GM21576 (cell line): Measurements from ENCODE around the gene ALPG.
"Not testable (repeated sequence)": the region's sequence is repeated elsewhere in the genome, so short reads cannot be mapped to it uniquely, and the experiment has no call there.

ENCODE experiments used
- ATAC-seq: cut with Tn5 transposase; IDR thresholded peaks from one replicate; pipeline ENCODE4 v1.9.1; 2021; ENCODE audit warnings: mild to moderate bottlenecking, moderate library complexity; ENCODE audit not compliant: unreplicated experiment

ALPG gene

DNA sequence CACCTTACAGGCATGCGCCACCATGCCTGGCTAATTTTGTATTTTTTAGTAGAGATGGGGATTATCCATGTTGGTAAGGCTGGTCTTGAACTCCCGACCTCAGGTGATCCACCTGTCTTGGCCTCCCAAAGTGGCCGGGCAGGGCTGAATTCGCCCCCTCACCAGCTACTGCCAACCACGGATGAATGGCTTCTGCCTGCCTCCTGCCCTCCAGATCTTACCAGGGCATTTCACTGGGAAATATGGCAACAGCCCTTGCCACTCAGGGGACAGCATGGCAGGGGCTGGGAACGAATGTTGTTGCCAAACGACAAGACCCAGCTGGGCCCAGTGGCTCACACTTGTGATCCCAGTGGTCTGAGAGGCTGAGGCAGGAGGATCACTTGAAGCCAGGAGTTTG lies 29.9 kb upstream of the ALPG start:
- no peak for ATAC-seq

DNA sequence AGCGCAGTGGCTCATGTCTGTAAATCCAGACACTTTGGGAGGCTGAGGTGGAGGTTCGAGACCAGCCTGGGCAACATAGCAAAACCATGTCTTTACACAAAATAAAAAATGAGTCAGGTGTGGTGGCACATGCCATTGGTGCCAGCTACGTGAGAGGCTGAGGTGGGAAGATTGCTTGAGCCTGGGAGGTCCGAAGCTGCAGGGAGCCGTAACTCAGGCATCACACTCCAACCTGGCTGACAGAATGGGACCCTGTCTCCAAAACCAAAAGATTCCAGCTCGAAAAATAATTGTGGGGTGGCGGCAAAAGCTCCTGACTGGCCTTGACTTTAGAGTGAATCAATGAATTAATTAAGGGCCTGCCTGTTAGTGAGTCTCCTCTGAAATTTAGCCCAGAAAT lies 29.3 kb upstream of the ALPG start:
- ATAC-seq, result no peak

DNA sequence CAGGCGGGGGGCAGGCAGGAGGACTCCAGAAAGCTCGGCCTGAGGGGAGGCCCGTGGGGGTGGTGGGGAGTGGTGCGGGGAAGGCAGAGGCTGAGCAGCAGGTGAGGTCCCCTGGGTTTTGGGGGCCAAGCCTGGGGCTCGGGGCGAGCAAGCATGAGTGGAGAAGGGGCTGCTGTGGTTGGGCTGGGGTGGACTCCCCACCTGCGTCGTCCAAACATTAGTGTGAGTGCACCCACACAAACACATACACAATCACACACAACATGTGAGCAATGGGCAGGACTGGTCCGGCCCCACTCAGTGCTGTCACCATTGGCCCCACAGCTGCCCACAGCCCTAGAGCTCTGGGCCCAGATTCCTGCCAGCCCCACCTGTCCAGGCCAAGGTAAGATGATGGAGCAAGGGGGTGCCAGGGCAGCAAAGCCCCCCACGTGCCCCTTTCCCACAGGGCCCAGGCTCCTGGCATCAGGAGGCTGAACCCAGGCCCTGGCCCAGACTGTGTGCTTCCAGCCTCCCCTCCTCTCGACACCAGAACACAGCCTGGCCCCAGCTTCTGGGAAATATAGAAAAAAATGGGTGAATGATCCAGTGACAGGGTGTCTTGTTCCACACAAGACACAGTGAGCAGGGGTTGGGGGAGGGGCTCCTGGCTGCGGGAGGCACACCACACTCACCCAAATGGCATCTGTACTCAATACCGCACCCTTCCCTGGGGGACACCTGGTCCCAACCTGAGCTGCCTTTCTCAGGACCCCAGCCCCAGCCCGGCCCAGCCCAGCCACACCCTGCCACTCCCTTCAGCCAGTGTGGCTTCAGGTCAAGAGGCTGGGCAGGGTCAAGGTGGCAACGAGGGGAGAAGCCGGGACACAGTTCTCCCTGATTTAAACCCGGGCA lies 28.6 kb upstream of the ALPG start:
- ATAC-seq, result no peak

DNA sequence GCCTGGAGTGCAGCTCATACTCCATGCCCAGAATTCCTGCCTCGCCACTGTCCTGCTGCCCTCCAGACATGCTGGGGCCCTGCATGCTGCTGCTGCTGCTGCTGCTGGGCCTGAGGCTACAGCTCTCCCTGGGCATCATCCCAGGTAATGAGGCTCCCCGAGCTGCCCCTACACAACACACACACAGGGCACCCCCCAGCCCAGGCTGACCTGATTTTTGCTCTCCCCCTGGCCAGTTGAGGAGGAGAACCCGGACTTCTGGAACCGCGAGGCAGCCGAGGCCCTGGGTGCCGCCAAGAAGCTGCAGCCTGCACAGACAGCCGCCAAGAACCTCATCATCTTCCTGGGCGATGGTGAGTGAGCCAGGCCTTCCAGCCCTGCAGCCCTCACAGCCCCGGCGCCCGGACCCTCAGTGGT lies 27.9 kb upstream of the ALPG start, which contains the start of gene ALPP:
TSS of gene ALPP (plus strand) at position 17 of the 417 bp plus-strand sequence. CDS start at position 69, 52 bp downstream.
- not testable (repeated sequence) for ATAC-seq

DNA sequence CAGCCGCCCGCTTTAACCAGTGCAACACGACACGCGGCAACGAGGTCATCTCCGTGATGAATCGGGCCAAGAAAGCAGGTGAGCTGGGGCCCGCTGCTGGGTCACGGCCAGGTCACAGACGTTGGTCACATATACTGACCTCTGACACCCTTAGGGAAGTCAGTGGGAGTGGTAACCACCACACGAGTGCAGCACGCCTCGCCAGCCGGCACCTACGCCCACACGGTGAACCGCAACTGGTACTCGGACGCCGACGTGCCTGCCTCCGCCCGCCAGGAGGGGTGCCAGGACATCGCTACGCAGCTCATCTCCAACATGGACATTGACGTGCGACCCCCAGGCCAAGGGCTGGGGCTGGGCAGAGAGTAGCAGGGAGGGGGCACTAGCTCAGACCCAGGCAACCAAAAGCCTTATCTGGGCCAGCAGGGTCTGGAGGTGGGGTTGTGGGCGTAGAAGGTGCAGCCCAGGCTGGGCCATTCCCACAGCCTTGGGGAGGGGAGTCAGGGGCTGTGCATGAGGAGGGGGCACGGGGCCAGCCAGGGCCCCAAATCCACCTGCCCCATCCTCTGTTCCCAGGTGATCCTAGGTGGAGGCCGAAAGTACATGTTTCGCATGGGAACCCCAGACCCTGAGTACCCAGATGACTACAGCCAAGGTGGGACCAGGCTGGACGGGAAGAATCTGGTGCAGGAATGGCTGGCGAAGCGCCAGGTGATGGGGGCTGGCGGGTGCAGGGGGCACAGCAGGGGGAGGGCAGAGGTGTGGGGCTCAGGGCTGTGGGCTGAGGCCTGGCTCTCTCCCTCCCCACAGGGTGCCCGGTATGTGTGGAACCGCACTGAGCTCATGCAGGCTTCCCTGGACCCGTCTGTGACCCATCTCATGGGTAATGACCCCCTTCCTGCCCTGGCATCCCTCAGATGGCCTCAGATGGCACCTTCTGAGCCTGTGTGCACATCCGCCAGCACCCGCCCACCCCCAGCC lies 26.7 kb upstream of the ALPG start:
- ATAC-seq, result not testable (repeated sequence)

DNA sequence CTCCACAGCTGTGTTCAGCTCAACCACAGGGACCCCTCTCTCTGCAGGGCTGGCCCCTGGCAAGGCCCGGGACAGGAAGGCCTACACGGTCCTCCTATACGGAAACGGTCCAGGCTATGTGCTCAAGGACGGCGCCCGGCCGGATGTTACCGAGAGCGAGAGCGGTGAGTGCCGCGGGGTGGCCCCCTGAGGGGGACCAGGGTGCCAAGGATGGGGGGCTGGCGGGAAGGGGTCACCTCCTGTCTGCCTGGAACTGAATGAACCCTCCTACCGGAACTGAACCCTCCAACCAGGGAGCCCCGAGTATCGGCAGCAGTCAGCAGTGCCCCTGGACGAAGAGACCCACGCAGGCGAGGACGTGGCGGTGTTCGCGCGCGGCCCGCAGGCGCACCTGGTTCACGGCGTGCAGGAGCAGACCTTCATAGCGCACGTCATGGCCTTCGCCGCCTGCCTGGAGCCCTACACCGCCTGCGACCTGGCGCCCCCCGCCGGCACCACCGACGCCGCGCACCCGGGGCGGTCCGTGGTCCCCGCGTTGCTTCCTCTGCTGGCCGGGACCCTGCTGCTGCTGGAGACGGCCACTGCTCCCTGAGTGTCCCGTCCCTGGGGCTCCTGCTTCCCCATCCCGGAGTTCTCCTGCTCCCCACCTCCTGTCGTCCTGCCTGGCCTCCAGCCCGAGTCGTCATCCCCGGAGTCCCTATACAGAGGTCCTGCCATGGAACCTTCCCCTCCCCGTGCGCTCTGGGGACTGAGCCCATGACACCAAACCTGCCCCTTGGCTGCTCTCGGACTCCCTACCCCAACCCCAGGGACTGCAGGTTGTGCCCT lies 25.2 kb upstream of the ALPG start:
- ATAC-seq, result not testable (repeated sequence)

DNA sequence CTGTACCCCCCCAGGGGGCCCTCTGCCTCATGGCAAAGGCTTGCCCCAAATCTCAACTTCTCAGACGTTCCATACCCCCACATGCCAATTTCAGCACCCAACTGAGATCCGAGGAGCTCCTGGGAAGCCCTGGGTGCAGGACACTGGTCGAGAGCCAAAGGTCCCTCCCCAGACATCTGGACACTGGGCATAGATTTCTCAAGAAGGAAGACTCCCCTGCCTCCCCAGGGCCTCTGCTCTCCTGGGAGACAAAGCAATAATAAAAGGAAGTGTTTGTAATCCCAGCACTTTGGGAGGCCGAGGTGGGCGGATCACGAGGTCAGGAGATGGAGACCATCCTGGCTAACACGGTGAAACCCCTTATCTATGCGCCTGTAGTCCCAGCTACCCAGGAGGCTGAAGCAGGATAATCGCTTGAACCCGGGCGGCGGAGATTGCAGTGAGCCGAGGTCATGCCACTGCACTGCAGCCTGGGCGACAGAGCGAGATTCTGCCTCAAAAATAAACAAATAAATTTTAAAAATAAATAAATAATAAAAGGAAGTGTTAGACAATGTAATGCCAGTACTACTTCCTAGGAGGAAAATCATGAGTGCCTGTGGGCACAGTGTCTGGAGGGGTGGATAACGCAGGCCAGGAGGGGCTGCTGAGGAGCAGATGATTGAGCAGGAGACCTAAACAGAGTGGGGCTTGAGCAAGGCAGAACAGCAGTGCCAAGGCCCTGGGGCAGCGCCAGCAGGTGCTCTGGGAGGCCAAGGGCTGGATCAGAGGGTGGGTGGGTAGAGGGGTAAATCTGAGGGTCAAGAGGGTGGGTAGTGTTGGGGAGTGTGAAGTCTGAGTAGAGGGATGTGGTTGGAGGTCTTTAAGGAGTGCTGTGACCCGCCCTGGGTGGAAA lies 24.1 kb upstream of the ALPG start:
- ATAC-seq, result no peak

DNA sequence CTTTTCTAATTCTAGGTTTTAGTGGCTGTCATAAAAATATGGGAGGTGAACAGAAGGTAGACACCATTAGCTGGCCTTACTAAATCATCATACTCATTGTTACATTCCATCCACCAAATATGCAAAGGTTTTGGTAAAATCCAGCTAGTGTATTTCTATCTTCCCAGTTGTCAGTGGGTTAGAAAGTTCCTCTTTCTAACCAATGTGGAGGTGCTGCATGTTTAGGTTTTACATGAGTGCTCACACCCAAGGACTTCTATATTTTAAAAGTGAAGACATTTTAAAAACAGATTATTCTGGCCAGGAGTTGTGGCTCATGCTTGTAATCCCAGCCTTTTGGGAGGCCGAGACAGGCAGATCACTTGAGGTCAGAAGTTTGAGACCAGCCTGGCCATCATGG lies 22.2 kb upstream of the ALPG start:
- no peak for ATAC-seq

DNA sequence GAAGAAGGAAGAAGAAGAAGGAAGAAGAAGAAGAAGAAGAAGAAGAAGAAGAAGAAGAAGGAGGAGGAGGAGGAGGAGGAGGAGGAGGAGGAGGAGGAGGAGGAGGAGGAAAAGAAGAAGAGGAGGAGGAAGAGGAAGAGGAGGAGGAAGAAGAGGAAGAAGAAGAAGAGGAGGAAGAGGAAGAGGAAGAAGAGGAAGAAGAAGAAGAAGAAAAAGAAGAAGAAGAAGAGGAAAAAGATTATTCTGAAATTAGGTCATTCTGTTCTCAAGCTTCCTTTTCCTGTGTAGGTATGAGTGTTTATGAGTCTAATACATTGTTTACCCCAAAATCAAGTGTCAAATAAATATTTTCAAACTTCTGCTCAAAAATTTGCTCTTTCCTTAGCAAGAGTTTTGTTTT lies 21.6 kb upstream of the ALPG start:
- not testable (repeated sequence) for ATAC-seq

DNA sequence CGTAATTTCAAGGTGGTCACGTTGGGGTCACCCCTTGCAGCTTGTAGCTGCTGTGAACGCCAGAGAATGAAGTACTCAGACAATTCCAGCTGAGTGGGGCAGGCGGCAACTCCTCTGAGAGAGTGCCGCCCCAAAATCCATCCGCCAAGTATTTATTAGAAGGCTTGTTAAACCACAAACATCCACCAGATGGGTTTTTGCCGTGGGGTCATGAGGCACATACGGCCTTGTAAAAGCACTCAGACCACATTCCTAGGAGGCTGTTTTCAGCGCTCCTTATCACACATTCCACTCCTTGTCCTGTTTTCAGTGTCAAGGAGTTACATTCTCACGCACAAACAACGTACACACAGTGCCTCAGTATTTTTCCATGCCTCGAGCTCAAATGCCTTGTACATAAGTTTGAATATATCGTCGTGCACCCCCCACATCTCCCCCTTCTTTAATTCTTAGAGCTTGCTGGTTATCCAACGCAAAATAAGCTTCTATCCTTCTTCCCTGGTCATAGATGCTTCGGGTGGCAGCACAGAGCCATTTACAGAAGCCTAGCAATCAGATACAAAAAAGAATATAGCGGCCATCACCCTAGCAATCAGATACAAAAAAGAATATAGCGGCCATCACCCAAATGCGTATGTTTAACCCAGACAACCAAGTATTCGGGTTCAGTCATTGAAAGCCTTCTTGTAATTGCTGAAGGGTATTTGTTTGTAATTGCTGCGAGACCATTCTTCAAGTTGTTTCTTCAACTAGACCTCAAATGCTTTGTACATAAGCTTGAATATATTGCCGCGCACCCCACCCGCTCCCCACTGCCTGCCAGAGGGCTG lies 20.8 kb upstream of the ALPG start:
- no peak for ATAC-seq

DNA sequence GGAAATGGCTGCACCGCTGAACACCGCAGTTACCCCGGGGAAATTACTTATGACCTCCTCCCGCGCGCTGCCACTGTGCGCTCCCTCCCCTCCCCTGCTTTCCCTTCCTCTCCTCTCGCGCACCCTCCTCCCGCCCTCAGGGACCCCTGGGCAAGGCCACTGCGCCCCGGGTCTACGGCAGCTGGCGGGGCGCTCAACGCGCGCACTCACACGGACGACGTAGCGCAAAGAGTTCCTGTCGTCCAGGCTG lies 20.2 kb upstream of the ALPG start:
- ATAC-seq, result no peak

DNA sequence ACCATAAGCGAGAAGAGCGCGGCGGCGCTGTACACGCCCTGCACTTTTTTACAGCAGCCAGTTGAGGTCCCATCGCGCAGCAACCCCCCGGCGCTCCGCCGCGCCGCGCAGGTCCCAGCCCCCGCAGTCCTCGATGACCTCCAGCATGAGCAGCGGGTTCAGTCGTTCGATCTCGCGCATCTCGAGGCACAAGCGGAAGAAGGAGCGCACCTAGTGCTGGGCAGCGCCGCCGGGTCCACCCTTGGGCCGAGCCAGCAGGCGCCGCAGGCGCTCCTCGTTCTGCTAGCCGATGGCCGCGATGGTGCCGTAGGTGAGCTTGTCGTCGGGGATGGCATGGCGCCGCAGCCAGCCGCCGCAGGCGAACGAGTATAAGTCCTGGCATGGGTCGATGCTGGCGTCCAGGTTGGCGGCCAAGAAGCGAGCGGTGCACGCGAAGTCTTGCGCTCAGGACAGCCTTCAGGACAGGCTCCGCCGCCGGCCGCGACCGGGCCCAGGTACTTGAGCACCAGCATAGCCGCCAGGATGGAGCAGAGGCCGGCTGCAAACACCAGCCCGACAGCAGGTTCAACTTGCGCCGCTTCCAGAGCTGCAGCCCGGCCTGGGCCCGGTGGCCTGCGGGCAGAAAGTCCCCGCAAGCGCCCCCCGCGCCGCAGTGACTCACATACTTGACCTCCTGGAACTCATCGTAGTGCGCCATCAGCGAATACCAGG lies 19.7 kb upstream of the ALPG start:
- ATAC-seq, result no peak

DNA sequence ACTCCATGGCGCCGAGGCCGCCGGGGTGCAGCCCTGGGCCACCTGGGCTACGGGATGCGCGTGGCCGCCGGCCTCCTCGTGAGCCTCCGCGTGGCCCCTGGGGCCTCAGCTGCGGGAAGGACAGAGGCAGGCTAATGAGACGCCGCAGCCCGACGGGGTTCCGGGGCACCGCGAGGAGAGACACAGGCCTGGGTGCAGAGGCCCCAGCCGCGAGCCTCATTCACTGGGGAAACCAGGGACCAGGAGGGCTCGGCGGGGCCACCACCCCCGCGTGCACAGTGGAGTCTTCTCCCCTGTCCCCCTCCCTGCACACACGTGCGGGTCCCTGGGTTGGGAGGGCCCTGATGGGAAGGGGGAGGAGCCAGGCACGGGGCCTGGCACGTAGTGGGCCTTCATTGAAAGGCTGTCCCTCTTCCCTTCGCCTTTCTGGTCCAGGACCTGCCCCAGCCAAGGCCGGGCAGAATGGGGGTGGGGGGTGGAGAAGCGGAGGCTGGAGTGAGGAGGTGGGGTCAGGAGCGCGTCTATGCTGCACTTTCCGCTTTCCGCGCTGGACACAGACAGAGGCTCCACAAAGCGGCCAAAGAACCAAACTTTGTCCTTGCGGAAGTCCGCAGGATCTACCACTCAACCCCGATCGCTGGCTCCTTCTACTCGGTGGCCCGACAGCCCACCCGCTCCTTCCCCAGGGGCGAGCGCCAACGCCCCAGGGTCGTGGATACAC lies 19.0 kb upstream of the ALPG start:
- no peak for ATAC-seq

DNA sequence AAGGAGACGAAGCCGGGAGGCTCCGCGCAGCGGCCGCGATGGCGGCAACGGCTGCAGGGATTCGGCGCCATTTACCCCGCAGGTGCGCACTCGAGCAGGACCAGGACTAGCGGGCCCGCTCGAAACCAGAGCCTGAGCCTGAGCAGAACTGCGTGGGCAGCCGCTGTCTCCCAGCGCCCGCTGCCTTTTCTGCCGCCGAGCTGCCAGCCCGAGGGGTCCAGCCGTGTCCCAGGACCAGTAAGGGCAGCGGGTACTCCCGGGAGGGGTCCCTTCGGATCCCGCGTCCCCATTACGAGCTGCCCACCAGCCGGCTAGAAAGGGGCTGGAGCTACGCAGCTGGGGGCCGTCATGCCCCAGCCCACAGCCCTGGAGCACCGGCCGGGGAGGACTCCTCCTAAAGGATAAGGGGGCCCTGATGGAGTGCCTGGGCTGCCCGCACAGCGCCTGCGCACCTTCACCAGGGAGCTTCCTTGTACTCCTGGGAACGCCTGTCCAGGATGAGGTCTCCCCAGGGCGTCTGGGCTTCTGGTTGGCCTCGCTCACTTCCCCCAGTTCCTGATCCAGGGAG lies 18.2 kb upstream of the ALPG start:
- ATAC-seq, result no peak

DNA sequence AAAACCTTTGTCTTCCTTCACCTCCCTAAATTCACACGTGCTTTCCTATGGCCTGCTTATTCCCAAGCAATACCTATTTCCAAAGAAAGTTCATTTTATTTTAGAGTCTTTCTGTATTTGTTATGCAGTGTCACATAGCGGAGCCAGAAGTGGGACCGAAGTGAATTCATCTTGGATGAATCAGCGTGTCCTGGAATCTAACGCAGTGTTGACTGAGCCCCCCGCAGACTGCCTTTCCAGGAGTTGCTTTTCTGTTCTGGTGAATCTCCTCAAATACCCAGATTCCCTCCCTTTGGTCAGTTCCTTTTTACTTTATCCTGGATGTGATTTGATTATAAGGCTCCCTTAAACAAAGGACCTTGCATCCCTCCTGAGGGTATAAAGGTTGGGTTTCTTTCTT lies 17.3 kb upstream of the ALPG start:
- no peak for ATAC-seq

DNA sequence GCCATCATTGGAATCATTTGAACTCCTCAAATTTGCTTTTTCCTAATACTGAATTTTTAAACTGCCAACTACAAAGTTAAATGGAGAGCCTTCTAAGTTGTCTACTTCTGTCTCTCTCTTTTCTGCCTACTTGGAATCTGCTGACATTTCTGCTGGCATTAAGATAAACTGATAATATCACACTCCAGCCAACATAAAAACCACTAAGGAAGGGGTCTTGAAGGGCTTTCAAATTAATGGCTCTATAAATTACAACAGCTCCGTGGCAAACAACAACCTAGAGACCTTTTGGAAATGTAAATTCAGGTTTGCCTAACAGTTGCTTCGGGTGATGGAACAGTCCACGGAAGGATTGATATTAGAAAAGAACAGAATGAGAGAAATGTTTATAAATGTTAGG lies 16.0 kb upstream of the ALPG start:
- ATAC-seq, result no peak

DNA sequence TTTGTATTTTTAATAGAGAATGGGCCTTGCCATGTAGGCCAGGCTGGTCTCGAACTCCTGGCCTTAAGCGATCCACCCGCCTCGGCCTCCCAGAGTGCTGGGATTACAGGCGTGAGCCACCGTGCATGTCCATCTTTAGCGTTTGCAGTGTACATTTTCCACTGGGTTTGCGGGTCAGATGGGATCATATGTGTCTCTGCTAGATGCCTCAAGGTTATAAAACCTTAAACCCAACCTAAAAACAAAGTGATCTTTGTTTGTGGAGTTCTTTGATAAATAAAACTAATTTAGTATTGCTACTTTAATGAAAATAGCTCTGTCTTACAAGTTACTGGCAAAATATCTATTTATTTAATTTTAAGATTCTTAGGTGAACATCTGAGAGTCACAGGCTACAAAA lies 13.1 kb upstream of the ALPG start:
- ATAC-seq, result no peak

DNA sequence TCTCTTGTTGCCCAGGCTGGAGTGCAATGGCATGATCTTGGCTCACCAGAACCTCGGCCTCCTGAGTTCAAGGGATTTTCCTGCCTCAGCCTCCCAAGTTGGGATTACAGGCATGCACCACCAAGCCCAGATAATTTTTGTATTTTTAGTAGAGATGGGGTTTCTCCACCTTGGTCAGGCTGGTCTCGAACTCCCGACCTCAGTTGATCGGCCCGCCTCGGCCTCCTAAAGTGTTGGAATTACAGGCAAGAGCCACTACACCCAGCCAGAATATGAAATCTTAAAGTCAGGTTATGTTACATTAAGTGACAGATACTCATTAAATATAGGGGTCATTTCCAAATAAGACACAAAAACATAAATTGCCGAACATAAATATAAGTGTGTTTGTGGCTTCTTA lies 12.2 kb upstream of the ALPG start:
- not testable (repeated sequence) for ATAC-seq
